ENCODE measurements around the gene A2M. TPM values are rescaled to one million over a fixed set of nuclear protein-coding genes. Genes with fewer than 3 reads are reported as not detected.

The A2M gene
- total and polyA plus RNA-seq, 2 of the 13 experiments (the other 11 are each of a cell fraction or from before 2014, with no cell fraction given), result 2,807 to 6,551 TPM

DNA sequence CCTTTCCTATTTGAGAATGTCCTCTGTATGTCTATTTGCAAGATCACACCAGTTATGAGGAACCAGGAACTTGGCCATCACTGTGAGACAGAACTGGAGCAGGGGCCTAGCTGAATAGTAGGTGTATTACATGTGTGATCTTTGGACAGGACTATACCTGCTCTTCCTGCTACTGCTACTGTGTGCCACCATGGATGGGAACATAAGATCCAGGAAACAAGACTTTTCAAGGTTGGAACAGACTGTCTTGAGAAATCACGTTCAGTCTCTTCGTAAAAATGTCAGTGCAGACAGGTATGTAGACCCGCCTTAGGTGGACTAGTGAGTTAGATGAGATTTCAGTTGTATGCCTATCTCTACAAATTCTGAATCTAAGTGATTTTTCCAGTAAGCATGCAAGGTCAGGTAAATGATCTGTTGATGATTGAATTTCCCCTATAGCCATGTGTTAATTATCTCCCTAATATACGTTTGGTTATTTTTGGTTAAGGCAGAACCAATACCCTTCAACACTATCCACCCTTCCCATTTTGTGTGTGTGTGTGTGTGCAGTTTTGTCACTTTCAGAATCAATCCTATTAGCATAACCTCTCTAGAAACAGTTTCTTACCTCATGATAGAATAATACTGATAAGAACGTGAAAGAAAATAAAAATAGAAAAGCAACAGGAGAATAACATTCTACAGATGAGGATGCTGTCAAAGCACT is 7.1 kb downstream of the A2M start (continued):
- TF ChIP-seq, protein P1, sequence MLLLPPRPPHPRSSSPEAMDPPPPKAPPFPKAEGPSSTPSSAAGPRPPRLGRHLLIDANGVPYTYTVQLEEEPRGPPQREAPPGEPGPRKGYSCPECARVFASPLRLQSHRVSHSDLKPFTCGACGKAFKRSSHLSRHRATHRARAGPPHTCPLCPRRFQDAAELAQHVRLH (CRISPR knock-in tag; IDR thresholded peaks at IDR 0.05; ENCODE audit: borderline replicate concordance, low read depth), result no peak
- TF ChIP-seq ZNF207 (IDR thresholded peaks at IDR 0.05; ENCODE audit: borderline replicate concordance) (no peak), ZNF263 (CRISPR knock-in tag; IDR thresholded peaks at IDR 0.05) (no peak), EP300 (IDR thresholded peaks at IDR 0.05; ENCODE audit: low read depth in 2 of 2, low read length in 2 of 2) (no peak), EP300 (CRISPR knock-in tag; IDR thresholded peaks at IDR 0.05; ENCODE audit: borderline replicate concordance) (0 out of 2 replicates have a peak, but pooled peaks have one; percentile 26), ZFP1 (CRISPR knock-in tag; IDR thresholded peaks at IDR 0.05) (no peak; the same call in 1 of the 2 replicates), RARA (CRISPR knock-in tag; IDR thresholded peaks at IDR 0.05) (no peak), ZNF160 (CRISPR knock-in tag; IDR thresholded peaks at IDR 0.05) (no peak), PRMT3 (CRISPR knock-in tag; IDR thresholded peaks at IDR 0.05; ENCODE audit: borderline replicate concordance, low read depth) (no peak), ZNF790 (CRISPR knock-in tag; IDR thresholded peaks at IDR 0.05; ENCODE audit: borderline replicate concordance) (no peak), ZSCAN25 (CRISPR knock-in tag; IDR thresholded peaks at IDR 0.05) (no peak), TOE1 (CRISPR knock-in tag; IDR thresholded peaks at IDR 0.05) (0 out of 2 replicates have a peak, but pooled peaks have one; percentile 38), SMYD3 (CRISPR knock-in tag; IDR thresholded peaks at IDR 0.05) (0 out of 2 replicates have a peak, but pooled peaks have one; percentile 63), YY1 (IDR thresholded peaks at IDR 0.05; ENCODE audit: insufficient read depth, insufficient replicate concordance, low read depth, low read length) (no peak), PHF21A (CRISPR knock-in tag; IDR thresholded peaks at IDR 0.05) (no peak), DPF2 (CRISPR knock-in tag; IDR thresholded peaks at IDR 0.05; ENCODE audit: borderline replicate concordance, low read depth) (no peak), POGZ (CRISPR knock-in tag; IDR thresholded peaks at IDR 0.05) (no peak), PLRG1 (conservative IDR thresholded peaks at IDR 0.05) (no peak), MXI1 (IDR thresholded peaks at IDR 0.05; ENCODE audit: borderline replicate concordance, low read depth, low read length) (no peak)
- TF ChIP-seq, protein P2, sequence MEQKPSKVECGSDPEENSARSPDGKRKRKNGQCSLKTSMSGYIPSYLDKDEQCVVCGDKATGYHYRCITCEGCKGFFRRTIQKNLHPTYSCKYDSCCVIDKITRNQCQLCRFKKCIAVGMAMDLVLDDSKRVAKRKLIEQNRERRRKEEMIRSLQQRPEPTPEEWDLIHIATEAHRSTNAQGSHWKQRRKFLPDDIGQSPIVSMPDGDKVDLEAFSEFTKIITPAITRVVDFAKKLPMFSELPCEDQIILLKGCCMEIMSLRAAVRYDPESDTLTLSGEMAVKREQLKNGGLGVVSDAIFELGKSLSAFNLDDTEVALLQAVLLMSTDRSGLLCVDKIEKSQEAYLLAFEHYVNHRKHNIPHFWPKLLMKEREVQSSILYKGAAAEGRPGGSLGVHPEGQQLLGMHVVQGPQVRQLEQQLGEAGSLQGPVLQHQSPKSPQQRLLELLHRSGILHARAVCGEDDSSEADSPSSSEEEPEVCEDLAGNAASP (CRISPR knock-in tag; IDR thresholded peaks at IDR 0.05; ENCODE audit: borderline replicate concordance), result 0 out of 2 replicates have a peak, but pooled peaks have one; percentile 5
- TF ChIP-seq, protein P3, sequence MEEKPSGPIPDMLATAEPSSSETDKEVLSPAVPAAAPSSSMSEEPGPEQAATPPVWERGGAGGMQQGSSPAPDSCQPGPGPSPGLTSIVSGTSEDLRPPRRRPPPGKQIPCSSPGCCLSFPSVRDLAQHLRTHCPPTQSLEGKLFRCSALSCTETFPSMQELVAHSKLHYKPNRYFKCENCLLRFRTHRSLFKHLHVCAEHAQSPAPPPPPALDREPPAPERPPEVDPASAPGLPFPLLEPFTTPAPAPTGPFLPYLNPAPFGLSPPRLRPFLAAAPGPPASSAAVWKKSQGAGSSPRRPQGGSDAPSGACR (CRISPR knock-in tag; IDR thresholded peaks at IDR 0.05), result no peak
- TF ChIP-seq, protein P4, sequence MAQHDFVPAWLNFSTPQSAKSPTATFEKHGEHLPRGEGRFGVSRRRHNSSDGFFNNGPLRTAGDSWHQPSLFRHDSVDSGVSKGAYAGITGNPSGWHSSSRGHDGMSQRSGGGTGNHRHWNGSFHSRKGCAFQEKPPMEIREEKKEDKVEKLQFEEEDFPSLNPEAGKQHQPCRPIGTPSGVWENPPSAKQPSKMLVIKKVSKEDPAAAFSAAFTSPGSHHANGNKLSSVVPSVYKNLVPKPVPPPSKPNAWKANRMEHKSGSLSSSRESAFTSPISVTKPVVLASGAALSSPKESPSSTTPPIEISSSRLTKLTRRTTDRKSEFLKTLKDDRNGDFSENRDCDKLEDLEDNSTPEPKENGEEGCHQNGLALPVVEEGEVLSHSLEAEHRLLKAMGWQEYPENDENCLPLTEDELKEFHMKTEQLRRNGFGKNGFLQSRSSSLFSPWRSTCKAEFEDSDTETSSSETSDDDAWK (CRISPR knock-in tag; IDR thresholded peaks at IDR 0.05), result no peak
- TF ChIP-seq, protein P5, sequence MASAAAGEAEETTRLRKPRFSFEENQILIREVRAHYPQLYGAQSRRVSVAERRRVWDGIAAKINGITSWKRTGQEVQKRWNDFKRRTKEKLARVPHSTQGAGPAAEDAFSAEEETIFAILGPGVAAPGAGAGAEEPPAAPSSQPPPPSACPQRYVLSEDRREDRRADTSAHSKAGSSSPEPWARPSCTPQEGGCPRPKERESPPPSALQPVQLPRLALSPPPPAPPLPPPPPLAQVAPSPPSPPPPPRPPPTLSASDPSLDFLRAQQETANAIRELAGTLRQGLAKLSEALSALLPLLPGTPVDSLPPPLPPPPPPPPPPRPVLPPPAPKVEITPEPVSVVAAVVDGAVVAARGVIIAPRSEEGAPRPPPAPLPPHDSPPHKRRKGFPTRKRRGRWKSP (CRISPR knock-in tag; IDR thresholded peaks at IDR 0.05), result 0 out of 2 replicates have a peak, but pooled peaks have one; percentile 29
- TF ChIP-seq, protein P6, sequence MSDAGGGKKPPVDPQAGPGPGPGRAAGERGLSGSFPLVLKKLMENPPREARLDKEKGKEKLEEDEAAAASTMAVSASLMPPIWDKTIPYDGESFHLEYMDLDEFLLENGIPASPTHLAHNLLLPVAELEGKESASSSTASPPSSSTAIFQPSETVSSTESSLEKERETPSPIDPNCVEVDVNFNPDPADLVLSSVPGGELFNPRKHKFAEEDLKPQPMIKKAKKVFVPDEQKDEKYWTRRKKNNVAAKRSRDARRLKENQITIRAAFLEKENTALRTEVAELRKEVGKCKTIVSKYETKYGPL (CRISPR knock-in tag; IDR thresholded peaks at IDR 0.05), result no peak

All from HepG2 (cell line).